Lung (tissue), 12 donors: ENCODE data around the gene VPS13D. TPM values are rescaled to one million over a fixed set of nuclear protein-coding genes. Genes with fewer than 3 reads are reported as not detected.
"Not testable (repeated sequence)": the region's sequence is repeated elsewhere in the genome, so short reads cannot be mapped to it uniquely, and the experiment has no call there.

ENCODE experiments used
- ATAC-seq: fragments of 200-7000 bp; cut with Tn5 transposase; one replicate; pipeline ENCODE4 v1.9.1; 2020; ENCODE audit warnings: moderate number of reproducible peaks; ENCODE audit not compliant: insufficient read depth, low FRiP score
- DNase-seq, 3 donors: peaks; one replicate each; pipeline ENCODE4 v3.0.0-alpha.2; 2013 to 2017
- H3K27ac ChIP-seq, 2 donors: one replicate each; pipeline ENCODE4 v1.5.1; 2013; ENCODE audit warnings: mild to moderate bottlenecking in 2 of 2, moderate library complexity in 2 of 2, control low read depth in 1 of 2, inconsistent platforms in 1 of 2, low read depth in 1 of 2, low read length in 1 of 2
- H3K27me3 ChIP-seq, 3 donors: one replicate each; pipeline ENCODE4 v1.5.1; 2013; ENCODE audit warnings: low read length in 2 of 3; ENCODE audit not compliant: control insufficient read depth in 3 of 3, insufficient read depth in 3 of 3
- H3K36me3 ChIP-seq, 4 donors: one replicate each; pipeline ENCODE4 v1.5.1; 2013; ENCODE audit warnings: low read length in 4 of 4, mild to moderate bottlenecking in 1 of 4, moderate library complexity in 1 of 4; ENCODE audit not compliant: control insufficient read depth in 4 of 4, insufficient read depth in 4 of 4
- H3K4me1 ChIP-seq, 5 donors: one replicate each; pipeline ENCODE4 v1.5.1; 2013; ENCODE audit warnings: low read length in 5 of 5, mild to moderate bottlenecking in 2 of 5, moderate library complexity in 1 of 5; ENCODE audit not compliant: control insufficient read depth in 5 of 5, insufficient read depth in 5 of 5
- H3K4me3 ChIP-seq: one replicate; pipeline ENCODE4 v1.5.1; 2013; ENCODE audit warnings: mild to moderate bottlenecking, control low read depth, moderate library complexity
- H3K9ac ChIP-seq, 2 donors: one replicate each; pipeline ENCODE4 v1.5.1; 2013; ENCODE audit warnings: low read length in 2 of 2, control low read depth in 1 of 2; ENCODE audit not compliant: insufficient read depth in 1 of 2
- H3K9me3 ChIP-seq, 4 donors: one replicate each; pipeline ENCODE4 v1.5.1; 2013; ENCODE audit warnings: low read length in 3 of 4, mild to moderate bottlenecking in 1 of 4, moderate library complexity in 1 of 4; ENCODE audit not compliant: control insufficient read depth in 4 of 4, insufficient read depth in 3 of 4
- WGBS, 2 donors: extraction: QIAGEN DNeasy Blood & Tissue Kit; methylation state at CpG; one replicate each; pipeline ENCODE4 v1.1.7; 2013; 5-methylcytosine and 5-hydroxymethylcytosine counted together
- polyA plus RNA-seq, 2 donors: library from polyadenylated mRNA; stranded (reverse); fragments of 200-250 nt; gene quantifications; one replicate each; pipeline ENCODE4 v1.2.1, GENCODE V29; 2013
- total RNA-seq, 2 donors: library from RNA; depleted of rRNA in 1 of 2; stranded (reverse); fragments of >200 nt in 1 of 2; gene quantifications; one replicate each; pipeline ENCODE4 v1.2.1, GENCODE V29; 2014 to 2021
- TF ChIP-seq, protein P1 (sequence below): IDR thresholded peaks from 2 replicates; pipeline ENCODE4 v1.5.1; 2012; ENCODE audit warnings: mild to moderate bottlenecking; ENCODE audit errors: control extremely low read depth, extremely low read depth
- donor health status: control.
- donor health status: control.
- donor health status: Bipolar disorder and iron deficiency.
- donor health status: healthy.
- donor health status: DM: yes; HTN: yes; CAD: no.

The VPS13D gene
- total and polyA plus RNA-seq, 4 donors, result 18.4 to 76.0 (median 37.5) TPM

DNA sequence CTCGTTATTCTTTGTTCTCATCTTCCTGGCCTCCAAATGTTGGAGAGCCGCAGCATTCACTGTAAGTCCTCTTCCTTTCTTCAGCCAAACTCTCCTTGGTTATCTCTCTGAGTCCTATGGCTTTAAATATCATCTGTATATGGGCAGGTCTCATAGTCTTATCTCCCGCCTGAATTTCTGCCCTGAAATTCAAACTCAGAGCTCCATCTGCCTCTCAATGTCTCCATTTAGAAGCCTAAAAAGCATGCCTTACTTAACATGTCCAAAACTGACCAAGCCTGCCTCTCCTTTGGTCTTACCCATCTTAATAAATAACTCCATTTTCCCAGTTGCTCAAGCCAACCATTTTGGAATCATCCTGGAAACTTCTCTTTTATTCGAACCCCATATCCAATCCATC, 307.5 kb downstream of the VPS13D start:
- Histone ChIP-seq H3K27ac (no peak overlapping the region), H3K27me3 (peaks cover 0 to 2% (median 0%) of the 10 kb centered on the region in 3 donors), H3K4me3 (no peak overlapping the region), H3K4me1 (peaks cover 0 to 26% (median 5%) of the 10 kb centered on the region in 5 donors), H3K9ac (no peak overlapping the region), H3K9me3 (no peaks in the 10 kb centered on the region), H3K36me3 (no peaks in the 10 kb centered on the region)
- ATAC-seq, result no peak
- TF ChIP-seq, protein P1, sequence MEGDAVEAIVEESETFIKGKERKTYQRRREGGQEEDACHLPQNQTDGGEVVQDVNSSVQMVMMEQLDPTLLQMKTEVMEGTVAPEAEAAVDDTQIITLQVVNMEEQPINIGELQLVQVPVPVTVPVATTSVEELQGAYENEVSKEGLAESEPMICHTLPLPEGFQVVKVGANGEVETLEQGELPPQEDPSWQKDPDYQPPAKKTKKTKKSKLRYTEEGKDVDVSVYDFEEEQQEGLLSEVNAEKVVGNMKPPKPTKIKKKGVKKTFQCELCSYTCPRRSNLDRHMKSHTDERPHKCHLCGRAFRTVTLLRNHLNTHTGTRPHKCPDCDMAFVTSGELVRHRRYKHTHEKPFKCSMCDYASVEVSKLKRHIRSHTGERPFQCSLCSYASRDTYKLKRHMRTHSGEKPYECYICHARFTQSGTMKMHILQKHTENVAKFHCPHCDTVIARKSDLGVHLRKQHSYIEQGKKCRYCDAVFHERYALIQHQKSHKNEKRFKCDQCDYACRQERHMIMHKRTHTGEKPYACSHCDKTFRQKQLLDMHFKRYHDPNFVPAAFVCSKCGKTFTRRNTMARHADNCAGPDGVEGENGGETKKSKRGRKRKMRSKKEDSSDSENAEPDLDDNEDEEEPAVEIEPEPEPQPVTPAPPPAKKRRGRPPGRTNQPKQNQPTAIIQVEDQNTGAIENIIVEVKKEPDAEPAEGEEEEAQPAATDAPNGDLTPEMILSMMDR, result no peak
- no peak for DNase-seq
- 97 to 99% methylated on average over 4 of the region's 4 CpGs for WGBS, 2 donors

DNA sequence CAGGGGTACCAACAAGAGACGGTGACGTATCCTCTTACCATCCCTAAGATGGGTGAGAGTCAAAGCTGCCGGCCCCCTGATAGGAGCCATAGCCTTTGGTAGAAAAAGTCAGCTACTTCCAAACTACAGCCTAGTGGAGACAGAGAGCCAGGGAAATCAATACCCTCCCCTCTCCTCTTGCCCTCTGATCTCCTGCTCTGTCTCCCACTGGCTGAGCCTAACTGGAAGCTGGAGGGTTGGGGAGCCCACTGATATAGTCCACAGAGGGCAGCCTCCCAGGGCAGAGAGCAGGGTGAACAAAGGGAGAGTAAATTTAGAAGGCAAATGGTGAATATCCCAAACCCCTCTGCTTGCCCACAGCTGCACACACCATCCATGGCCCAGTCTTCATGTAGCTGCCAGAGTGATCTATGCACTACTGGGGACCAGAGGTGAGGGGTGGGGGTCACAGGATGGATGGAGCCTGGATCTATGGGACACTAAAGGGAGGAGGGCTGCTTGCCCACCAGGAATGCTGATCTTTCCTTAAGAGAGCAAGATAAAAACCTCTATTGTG, 308.2 kb downstream of the VPS13D start:
- H3K27me3 ChIP-seq, result peaks cover 0 to 2% (median 0%) of the 10 kb centered on the region in 3 donors
- H3K9ac ChIP-seq, result no peak overlapping the region
- H3K4me1 ChIP-seq, result peaks cover 0 to 26% (median 5%) of the 10 kb centered on the region in 5 donors
- DNase-seq (no peak), ATAC-seq (no peak)
- TF ChIP-seq, protein P1, result no peak
- H3K4me3 ChIP-seq, result no peak overlapping the region
- no peaks in the 10 kb centered on the region for H3K36me3 ChIP-seq
- H3K9me3 ChIP-seq, result no peaks in the 10 kb centered on the region
- no peak overlapping the region for H3K27ac ChIP-seq
- 96 to 98% methylated on average over 3 of the region's 3 CpGs for WGBS, 2 donors

GRCh38 chr1:12538536-12538935, 308.7 kb downstream of the VPS13D start:
- H3K4me1 ChIP-seq, result peaks cover 0 to 26% (median 5%) of the 10 kb centered on the region in 5 donors
- not testable (repeated sequence) for H3K9ac ChIP-seq, H3K27me3 ChIP-seq, H3K4me3 ChIP-seq, H3K27ac ChIP-seq, H3K9me3 ChIP-seq, ATAC-seq, DNase-seq, H3K36me3 ChIP-seq
- WGBS, 2 donors, result 60 to 69% methylated on average over 3 of the region's 3 CpGs

DNA sequence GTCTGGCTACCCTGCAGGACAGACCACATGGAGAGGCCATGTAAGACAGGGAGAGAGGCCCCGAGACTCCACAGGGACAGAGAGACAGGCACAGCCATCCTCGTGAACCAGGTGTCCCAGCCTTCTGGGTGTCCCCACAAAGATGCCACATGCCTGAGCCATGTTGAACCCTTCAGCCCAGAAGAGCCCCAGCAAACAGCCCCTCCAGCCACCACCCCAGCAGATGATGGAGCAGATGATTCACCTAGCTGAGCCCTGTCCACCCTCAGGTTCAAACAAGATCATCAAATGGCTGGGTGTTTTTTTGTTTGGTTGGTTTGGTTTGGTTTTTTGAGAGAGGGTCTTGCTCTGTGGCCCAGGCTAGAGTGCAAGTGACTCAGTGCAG, 309.5 kb downstream of the VPS13D start:
- H3K27me3 ChIP-seq, result peaks cover 0 to 2% (median 0%) of the 10 kb centered on the region in 3 donors
- H3K4me3 ChIP-seq, result no peak overlapping the region
- peak overlapping the region in 1 of 2 donors; percentile 20 for H3K27ac ChIP-seq
- H3K36me3 ChIP-seq, result no peaks in the 10 kb centered on the region
- 99 to 100% methylated on average over 2 of the region's 2 CpGs for WGBS, 2 donors
- DNase-seq, result no peak
- ATAC-seq, result no peak
- no peak overlapping the region for H3K9ac ChIP-seq
- H3K9me3 ChIP-seq, result no peaks in the 10 kb centered on the region
- peaks cover 0 to 29% (median 5%) of the 10 kb centered on the region in 5 donors for H3K4me1 ChIP-seq
- TF ChIP-seq, protein P1, result no peak
